Trophoblast cell (in vitro differentiated cells and primary cell): ENCODE measurements around the gene GRM8.

ENCODE experiments used
- DNase-seq, 2 donors: peaks; one replicate each; pipeline ENCODE4 v3.0.0-alpha.2; 2016
- H2AFZ ChIP-seq: 2 replicates; pipeline ENCODE4 v1.6.1; 2013; ENCODE audit warnings: low read length, moderate library complexity, mild to moderate bottlenecking; ENCODE audit not compliant: insufficient read depth, poor library complexity
- H2AK5ac ChIP-seq: 2 replicates; pipeline ENCODE4 v1.6.1; 2013; ENCODE audit warnings: mild to moderate bottlenecking, low read length
- H2BK120ac ChIP-seq: 2 replicates; pipeline ENCODE4 v1.6.1; 2013; ENCODE audit warnings: low read length, mild to moderate bottlenecking, moderate library complexity; ENCODE audit not compliant: insufficient read depth, poor library complexity
- H2BK12ac ChIP-seq: 2 replicates; pipeline ENCODE4 v1.6.1; 2013; ENCODE audit warnings: mild to moderate bottlenecking, low read length, moderate library complexity
- H2BK5ac ChIP-seq: 2 replicates; pipeline ENCODE4 v1.6.1; 2013; ENCODE audit warnings: low read length, low read depth, moderate library complexity, mild to moderate bottlenecking; ENCODE audit not compliant: poor library complexity
- H3K14ac ChIP-seq: 2 replicates; pipeline ENCODE4 v1.6.1; 2013; ENCODE audit warnings: mild to moderate bottlenecking, low read length
- H3K18ac ChIP-seq: 2 replicates; pipeline ENCODE4 v1.6.1; 2013; ENCODE audit warnings: mild to moderate bottlenecking, low read length
- H3K23ac ChIP-seq: 2 replicates; pipeline ENCODE4 v1.6.1; 2013; ENCODE audit warnings: low read length
- H3K27ac ChIP-seq: 2 replicates; pipeline ENCODE4 v1.5.1; 2013; ENCODE audit warnings: low read depth, mild to moderate bottlenecking, inconsistent platforms, low read length, moderate library complexity
- H3K27me3 ChIP-seq: 2 replicates; pipeline ENCODE4 v1.6.1; 2013; ENCODE audit warnings: inconsistent platforms, mild to moderate bottlenecking, low read length, moderate library complexity; ENCODE audit not compliant: insufficient read depth
- H3K36me3 ChIP-seq, 2 experiments: 1 replicate in 1 of 2; 2 replicates in 1 of 2; pipeline ENCODE4 v1.6.1; 2013; ENCODE audit warnings: low read length in 2 of 2, mild to moderate bottlenecking in 2 of 2, moderate library complexity in 1 of 2; ENCODE audit not compliant: insufficient read depth in 2 of 2, control insufficient read depth in 1 of 2
- H3K4ac ChIP-seq: 2 replicates; pipeline ENCODE4 v1.6.1; 2013; ENCODE audit warnings: low read depth, mild to moderate bottlenecking, low read length, moderate library complexity
- H3K4me1 ChIP-seq, 2 experiments: 1 replicate in 1 of 2; 2 replicates in 1 of 2; pipeline ENCODE4 v1.6.1; 2013; ENCODE audit warnings: low read length in 2 of 2, mild to moderate bottlenecking in 2 of 2, moderate library complexity in 1 of 2; ENCODE audit not compliant: insufficient read depth in 2 of 2, control insufficient read depth in 1 of 2
- H3K4me2 ChIP-seq: 2 replicates; pipeline ENCODE4 v1.6.1; 2013; ENCODE audit warnings: inconsistent platforms, mild to moderate bottlenecking, low read length, moderate library complexity
- H3K4me3 ChIP-seq: 2 replicates; pipeline ENCODE4 v1.5.1; 2013; ENCODE audit warnings: mild to moderate bottlenecking, low read depth, low read length, inconsistent platforms
- H3K79me1 ChIP-seq: one replicate; pipeline ENCODE4 v1.6.1; 2013; ENCODE audit warnings: low read length
- H3K79me2 ChIP-seq: 2 replicates; pipeline ENCODE4 v1.6.1; 2013; ENCODE audit warnings: low read length, mild to moderate bottlenecking; ENCODE audit not compliant: control insufficient read depth, insufficient read depth, poor library complexity
- H3K9ac ChIP-seq: 2 replicates; pipeline ENCODE4 v1.6.1; 2013; ENCODE audit warnings: mild to moderate bottlenecking, low read length
- H3K9me3 ChIP-seq: 2 replicates; pipeline ENCODE4 v1.6.1; 2013; ENCODE audit warnings: low read depth, mild to moderate bottlenecking, control low read depth, inconsistent platforms, low read length; ENCODE audit not compliant: insufficient read depth
- H4K12ac ChIP-seq: 2 replicates; pipeline ENCODE4 v1.6.1; 2013; ENCODE audit warnings: low read depth, mild to moderate bottlenecking, low read length, moderate library complexity
- H4K8ac ChIP-seq: 2 replicates; pipeline ENCODE4 v1.6.1; 2013; ENCODE audit warnings: low read depth, mild to moderate bottlenecking, low read length, moderate library complexity
- H4K91ac ChIP-seq: one replicate; pipeline ENCODE4 v1.6.1; 2013; ENCODE audit warnings: low read depth, mild to moderate bottlenecking, low read length, moderate library complexity
- WGBS: extraction: QIAGEN DNeasy Blood & Tissue Kit; methylation state at CpG from one replicate; pipeline ENCODE4 v1.1.7; 2013; ENCODE audit warnings: missing lambda C conversion rate; ENCODE audit not compliant: insufficient read length, insufficient coverage; ENCODE audit errors: extremely low coverage; 5-methylcytosine and 5-hydroxymethylcytosine counted together

The GRM8 gene

GRCh38 chr7:126818393-126819196 lies 434.1 kb downstream of the GRM8 start:
- Histone ChIP-seq H2AFZ (no peak overlapping the region), H2BK12ac (no peak overlapping the region), H4K8ac (no peak overlapping the region), H3K27ac (no peak overlapping the region), H3K79me1 (no peaks in the 10 kb centered on the region), H4K12ac (no peak overlapping the region), H2AK5ac (no peak overlapping the region), H3K4me3 (no peak overlapping the region), H3K18ac (no peak overlapping the region), H3K27me3 (no peaks in the 10 kb centered on the region), H4K91ac (no peak overlapping the region), H3K79me2 (no peaks in the 10 kb centered on the region), H3K4me2 (no peak overlapping the region), H2BK5ac (no peak overlapping the region), H3K36me3 (no peaks in the 10 kb centered on the region), H2BK120ac (no peak overlapping the region), H3K23ac (no peak overlapping the region), H3K14ac (no peak overlapping the region), H3K9ac (no peak overlapping the region), H3K9me3 (no peaks in the 10 kb centered on the region), H3K4ac (no peak overlapping the region), H3K4me1 (no peaks in the 10 kb centered on the region)
- DNase-seq, result no peak
- WGBS, result no CpG with 5 or more reads among the region's 3 CpGs

- no peak overlapping the region for H3K14ac ChIP-seq
- no peak overlapping the region for H3K4me2 ChIP-seq
- H3K36me3 ChIP-seq, result no peaks in the 10 kb centered on the region
- no peak overlapping the region for H2BK120ac ChIP-seq
- no CpG with 5 or more reads among the region's 1 CpG for WGBS
- H4K12ac ChIP-seq, result no peak overlapping the region
- H2BK12ac ChIP-seq, result no peak overlapping the region
- no peaks in the 10 kb centered on the region for H3K79me1 ChIP-seq
- H3K79me2 ChIP-seq, result no peaks in the 10 kb centered on the region
- no peak overlapping the region for H2BK5ac ChIP-seq
- no peak overlapping the region for H3K27ac ChIP-seq
- H2AK5ac ChIP-seq, result no peak overlapping the region
- H3K4ac ChIP-seq, result no peak overlapping the region
- H3K4me3 ChIP-seq, result no peak overlapping the region
- no peak overlapping the region for H4K8ac ChIP-seq
- no peaks in the 10 kb centered on the region for H3K27me3 ChIP-seq
- no peak overlapping the region for H2AFZ ChIP-seq
- H3K9ac ChIP-seq, result no peak overlapping the region
- no peak overlapping the region for H3K23ac ChIP-seq
- H4K91ac ChIP-seq, result no peak overlapping the region
- H3K4me1 ChIP-seq, result no peaks in the 10 kb centered on the region
- no peak for DNase-seq
- no peaks in the 10 kb centered on the region for H3K9me3 ChIP-seq
- no peak overlapping the region for H3K18ac ChIP-seq
Observed at GRCh38 chr7:126809188-126809587, 443.6 kb downstream of the GRM8 start.

- H3K27me3 ChIP-seq, result no peaks in the 10 kb centered on the region
- H2BK120ac ChIP-seq, result no peak overlapping the region
- H3K14ac ChIP-seq, result no peak overlapping the region
- no CpG with 5 or more reads among the region's 31 CpGs for WGBS
- H2AFZ ChIP-seq, result no peak overlapping the region
- no peaks in the 10 kb centered on the region for H3K9me3 ChIP-seq
- H2BK5ac ChIP-seq, result no peak overlapping the region
- H3K4me3 ChIP-seq, result no peak overlapping the region
- H3K18ac ChIP-seq, result no peak overlapping the region
- no peaks in the 10 kb centered on the region for H3K4me1 ChIP-seq
- H3K4ac ChIP-seq, result no peak overlapping the region
- no peak overlapping the region for H4K12ac ChIP-seq
- no peak overlapping the region for H4K8ac ChIP-seq
- H4K91ac ChIP-seq, result no peak overlapping the region
- no peaks in the 10 kb centered on the region for H3K36me3 ChIP-seq
- H3K23ac ChIP-seq, result no peak overlapping the region
- no peak overlapping the region for H3K9ac ChIP-seq
- H3K79me1 ChIP-seq, result no peaks in the 10 kb centered on the region
- H3K4me2 ChIP-seq, result no peak overlapping the region
- no peak for DNase-seq
- H3K79me2 ChIP-seq, result no peaks in the 10 kb centered on the region
- no peak overlapping the region for H2BK12ac ChIP-seq
- no peak overlapping the region for H2AK5ac ChIP-seq
- no peak overlapping the region for H3K27ac ChIP-seq
Observed at GRCh38 chr7:126806614-126807013, 446.1 kb downstream of the GRM8 start.

- no peaks in the 10 kb centered on the region for H3K79me1 ChIP-seq
- no peak overlapping the region for H3K18ac ChIP-seq
- no peaks in the 10 kb centered on the region for H3K4me1 ChIP-seq
- H3K14ac ChIP-seq, result no peak overlapping the region
- no CpG with 5 or more reads among the region's 1 CpG for WGBS
- H3K36me3 ChIP-seq, result no peaks in the 10 kb centered on the region
- H3K4ac ChIP-seq, result no peak overlapping the region
- H2BK12ac ChIP-seq, result no peak overlapping the region
- H3K27me3 ChIP-seq, result no peaks in the 10 kb centered on the region
- H4K12ac ChIP-seq, result no peak overlapping the region
- no peak overlapping the region for H3K27ac ChIP-seq
- no peak overlapping the region for H4K91ac ChIP-seq
- no peak overlapping the region for H2BK5ac ChIP-seq
- H2BK120ac ChIP-seq, result no peak overlapping the region
- H3K4me3 ChIP-seq, result no peak overlapping the region
- no peak overlapping the region for H3K23ac ChIP-seq
- no peak overlapping the region for H3K4me2 ChIP-seq
- no peaks in the 10 kb centered on the region for H3K9me3 ChIP-seq
- DNase-seq, result no peak
- H3K9ac ChIP-seq, result no peak overlapping the region
- H4K8ac ChIP-seq, result no peak overlapping the region
- H2AFZ ChIP-seq, result no peak overlapping the region
- H2AK5ac ChIP-seq, result no peak overlapping the region
- H3K79me2 ChIP-seq, result no peaks in the 10 kb centered on the region
Observed at GRCh38 chr7:126805351-126805750, 447.4 kb downstream of the GRM8 start.
